HL-60/S4 (cell line): Measurements from ENCODE around the gene ZBTB32.
"Not testable (repeated sequence)": the region's sequence is repeated elsewhere in the genome, so short reads cannot be mapped to it uniquely, and the experiment has no call there.

Experiments
- in situ Hi-C: fragments of 300-500 bp; cut with MboI; formaldehyde crosslinking; loops from 2 replicates; pipeline ENCODE4 v1.14.3; 2022; ENCODE audit warnings: low sequenced_read_pairs

ZBTB32 gene

DNA sequence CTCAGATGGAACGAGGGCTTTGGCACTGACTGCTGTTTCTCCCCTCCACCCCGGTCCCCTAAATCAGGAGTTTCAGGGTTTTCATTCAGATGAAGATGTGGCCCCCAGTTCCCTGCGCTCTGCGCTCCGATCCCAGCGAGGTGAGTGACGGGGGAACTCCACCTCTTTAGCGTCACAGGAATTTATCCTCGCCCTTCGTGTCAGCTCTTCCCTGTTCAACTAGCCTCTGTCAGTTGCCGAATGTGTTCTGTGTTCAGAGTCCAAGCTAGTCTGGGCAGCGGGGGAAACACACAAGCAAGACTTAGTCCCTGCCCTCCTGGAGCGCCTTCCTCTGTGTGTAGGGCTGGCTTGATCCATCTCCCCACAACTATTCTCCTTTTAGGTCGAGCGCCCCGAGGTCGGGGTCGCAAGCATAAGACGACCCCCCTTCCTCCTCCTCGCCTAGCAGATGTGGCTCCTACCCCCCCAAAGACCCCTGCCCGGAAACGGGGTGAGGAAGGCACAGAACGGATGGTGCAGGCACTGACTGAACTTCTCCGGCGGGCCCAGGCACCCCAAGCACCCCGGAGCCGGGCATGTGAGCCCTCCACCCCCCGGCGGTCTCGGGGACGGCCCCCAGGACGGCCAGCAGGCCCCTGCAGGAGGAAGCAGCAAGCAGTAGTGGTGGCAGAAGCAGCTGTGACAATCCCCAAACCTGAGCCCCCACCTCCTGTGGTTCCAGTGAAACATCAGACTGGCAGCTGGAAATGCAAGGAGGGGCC lies 15.2 kb downstream of the ZBTB32 start:
- in situ Hi-C loops, result no loop called here

GRCh38 chr19:35720163-35720524 lies 15.8 kb downstream of the ZBTB32 start:
- in situ Hi-C loops, result no loop called here

GRCh38 chr19:35720648-35721047 lies 16.3 kb downstream of the ZBTB32 start:
- in situ Hi-C loops, result no loop called here

DNA sequence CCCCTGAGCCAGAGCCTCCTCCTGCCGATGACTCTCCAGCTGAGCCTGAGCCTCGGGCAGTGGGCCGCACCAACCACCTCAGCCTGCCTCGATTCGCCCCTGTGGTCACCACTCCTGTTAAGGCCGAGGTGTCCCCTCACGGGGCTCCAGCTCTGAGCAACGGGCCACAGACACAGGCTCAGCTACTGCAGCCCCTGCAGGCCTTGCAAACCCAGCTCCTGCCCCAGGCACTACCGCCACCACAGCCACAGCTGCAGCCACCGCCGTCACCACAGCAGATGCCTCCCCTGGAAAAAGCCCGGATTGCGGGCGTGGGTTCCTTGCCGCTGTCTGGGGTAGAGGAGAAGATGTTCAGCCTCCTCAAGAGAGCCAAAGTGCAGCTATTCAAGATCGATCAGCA lies 17.0 kb downstream of the ZBTB32 start:
- in situ Hi-C loops, result no loop called here

DNA sequence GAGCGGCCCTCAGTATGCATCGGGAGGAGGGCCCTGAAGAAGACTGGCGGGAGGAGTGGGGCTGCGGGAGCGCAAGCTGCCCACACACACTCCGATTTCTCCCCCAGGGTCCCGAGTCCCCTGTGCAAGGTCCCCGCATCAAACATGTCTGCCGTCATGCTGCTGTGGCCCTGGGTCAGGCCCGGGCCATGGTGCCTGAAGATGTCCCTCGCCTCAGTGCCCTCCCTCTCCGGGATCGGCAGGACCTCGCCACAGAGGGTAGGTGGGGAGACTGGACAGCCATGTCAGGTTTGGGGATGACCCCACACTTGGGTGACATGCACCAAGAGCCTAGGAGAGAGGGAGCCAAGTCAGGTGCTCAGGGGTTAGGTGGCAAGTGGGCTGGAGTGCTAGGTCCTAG lies 18.1 kb downstream of the ZBTB32 start:
- in situ Hi-C loops, result no loop called here

DNA sequence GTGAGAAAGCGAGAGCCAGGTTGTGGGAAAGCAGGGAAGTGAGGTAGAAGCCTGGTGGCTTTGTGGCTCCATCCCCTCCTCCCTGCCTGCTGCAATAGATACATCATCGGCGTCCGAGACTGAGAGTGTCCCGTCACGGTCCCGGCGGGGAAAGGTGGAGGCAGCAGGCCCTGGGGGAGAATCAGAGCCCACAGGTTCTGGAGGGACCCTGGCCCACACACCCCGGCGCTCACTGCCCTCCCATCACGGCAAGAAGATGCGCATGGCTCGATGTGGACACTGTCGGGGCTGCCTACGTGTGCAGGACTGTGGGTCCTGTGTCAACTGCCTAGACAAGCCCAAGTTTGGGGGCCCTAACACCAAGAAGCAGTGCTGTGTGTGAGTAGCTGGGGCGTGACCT lies 18.5 kb downstream of the ZBTB32 start:
- in situ Hi-C loops, result no loop called here

- in situ Hi-C loops, result no loop called here
Measured at GRCh38 chr19:35723671-35724070, 19.3 kb downstream of the ZBTB32 start.

DNA sequence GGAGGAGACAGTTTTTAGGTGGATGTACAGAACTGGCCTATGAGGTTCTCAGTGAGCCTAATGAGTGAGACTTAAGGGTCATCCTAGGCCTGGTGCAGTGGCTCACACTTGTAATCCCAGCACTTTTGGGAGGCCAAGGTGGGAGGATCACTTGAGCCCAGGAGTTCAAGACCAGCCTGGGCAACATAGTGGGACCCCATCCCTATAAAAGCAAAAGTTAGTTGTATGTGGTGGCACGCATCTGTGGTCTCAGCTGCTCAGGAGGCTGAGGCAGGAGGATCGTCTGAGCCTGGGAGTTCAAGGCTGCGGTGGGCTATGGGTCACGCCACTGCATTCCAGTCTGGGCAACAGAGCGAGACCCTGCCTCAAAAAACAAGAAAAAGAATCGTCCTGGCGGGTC lies 19.8 kb downstream of the ZBTB32 start:
- in situ Hi-C loops, result not testable (repeated sequence)

GRCh38 chr19:35724560-35724959 lies 20.2 kb downstream of the ZBTB32 start:
- in situ Hi-C loops, result no loop called here

- in situ Hi-C loops, result no loop called here
Measured at GRCh38 chr19:35725216-35725861, 21.0 kb downstream of the ZBTB32 start.

- in situ Hi-C loops, result no loop called here
Measured at GRCh38 chr19:35727053-35727955, 22.9 kb downstream of the ZBTB32 start.

DNA sequence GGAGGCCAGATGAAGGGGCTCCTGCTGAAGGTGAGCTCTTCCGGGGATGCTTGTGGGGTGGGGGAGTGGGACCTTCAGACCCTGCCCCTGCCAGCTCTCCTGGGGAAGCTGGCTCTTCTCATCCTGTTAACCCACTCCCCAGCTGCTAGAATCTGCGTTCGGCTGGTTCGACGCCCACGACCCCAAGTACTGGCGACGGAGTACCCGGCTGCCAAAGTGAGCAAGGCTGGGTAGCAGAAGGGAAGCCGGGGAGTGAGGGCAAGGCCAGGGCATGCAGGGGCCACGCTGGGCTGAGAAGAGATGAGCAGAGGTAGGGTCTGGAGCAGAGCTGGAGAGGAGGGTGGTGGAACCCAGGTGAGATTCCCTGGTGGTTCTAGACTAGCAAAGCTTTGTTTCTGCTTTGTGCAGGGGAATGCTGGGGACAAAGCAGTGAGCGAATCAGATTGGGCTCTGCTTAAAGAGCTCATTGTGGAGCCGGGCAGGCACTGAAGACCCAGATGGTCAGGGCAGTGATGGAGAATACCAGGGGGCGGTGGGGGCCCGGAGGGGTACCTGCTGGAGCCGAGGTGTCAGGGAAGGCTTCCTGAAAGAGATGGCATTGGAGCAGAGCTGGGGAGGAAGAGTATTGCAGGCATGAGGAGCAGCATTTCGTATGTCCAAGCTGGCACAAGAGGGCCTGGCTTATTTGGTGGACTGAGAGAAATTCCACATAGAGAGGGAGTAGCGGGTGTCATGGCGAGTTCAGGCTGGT lies 23.8 kb downstream of the ZBTB32 start:
- in situ Hi-C loops, result no loop called here

- in situ Hi-C loops, result no loop called here
Measured at GRCh38 chr19:35729021-35729420, 24.7 kb downstream of the ZBTB32 start.

DNA sequence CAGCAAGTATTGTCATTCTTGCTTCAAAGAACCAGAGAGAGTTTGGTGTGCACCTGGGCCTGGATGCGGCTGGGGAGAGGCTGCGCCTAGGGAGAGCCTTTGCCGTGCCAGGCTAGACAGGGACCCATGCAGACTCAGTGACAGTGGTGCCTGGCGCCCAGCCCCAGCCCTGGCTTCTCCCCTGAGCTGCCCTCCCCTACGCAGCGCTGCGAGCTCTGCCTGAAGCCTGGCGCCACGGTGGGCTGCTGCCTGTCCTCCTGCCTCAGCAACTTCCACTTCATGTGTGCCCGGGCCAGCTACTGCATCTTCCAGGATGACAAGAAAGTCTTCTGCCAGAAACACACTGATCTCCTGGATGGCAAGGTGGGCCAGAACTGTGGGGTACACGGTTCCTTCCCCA lies 25.4 kb downstream of the ZBTB32 start:
- in situ Hi-C loops, result no loop called here

DNA sequence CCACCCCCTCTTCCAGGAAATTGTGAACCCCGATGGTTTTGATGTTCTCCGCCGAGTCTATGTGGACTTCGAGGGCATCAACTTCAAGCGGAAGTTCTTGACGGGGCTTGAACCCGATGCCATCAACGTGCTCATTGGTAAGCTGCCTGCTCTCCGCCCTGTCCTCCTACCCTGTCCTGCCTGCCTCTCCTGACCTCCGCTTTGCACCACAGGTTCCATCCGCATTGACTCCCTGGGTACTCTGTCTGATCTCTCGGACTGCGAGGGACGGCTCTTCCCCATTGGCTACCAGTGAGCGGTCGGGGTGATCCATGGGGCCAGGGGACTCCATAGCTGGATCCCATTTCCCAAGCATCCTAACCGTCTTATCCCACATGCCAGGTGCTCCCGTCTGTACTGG lies 26.0 kb downstream of the ZBTB32 start:
- in situ Hi-C loops, result no loop called here

DNA sequence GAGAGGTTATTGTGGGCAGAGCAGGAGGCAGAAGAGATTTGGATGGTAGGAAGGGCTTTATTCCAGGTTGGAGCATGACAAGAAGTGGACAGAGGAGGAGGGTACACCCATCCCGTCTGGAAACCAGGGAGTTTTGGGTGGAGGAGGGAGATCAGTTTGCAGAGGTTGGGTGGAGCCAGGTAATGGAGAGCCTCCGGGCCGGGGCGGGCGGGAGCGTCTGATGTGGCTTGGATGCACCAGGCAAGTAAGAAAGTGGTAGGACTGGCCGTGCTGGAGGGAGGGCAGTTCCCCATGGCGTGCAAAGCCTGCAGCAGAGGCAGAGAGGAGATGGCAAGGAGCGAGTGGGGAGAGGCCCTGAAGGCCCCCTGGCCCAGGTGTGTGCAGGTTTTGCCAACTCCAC lies 27.0 kb downstream of the ZBTB32 start:
- in situ Hi-C loops, result no loop called here

GRCh38 chr19:35731779-35732405 lies 27.5 kb downstream of the ZBTB32 start:
- in situ Hi-C loops, result no loop called here

DNA sequence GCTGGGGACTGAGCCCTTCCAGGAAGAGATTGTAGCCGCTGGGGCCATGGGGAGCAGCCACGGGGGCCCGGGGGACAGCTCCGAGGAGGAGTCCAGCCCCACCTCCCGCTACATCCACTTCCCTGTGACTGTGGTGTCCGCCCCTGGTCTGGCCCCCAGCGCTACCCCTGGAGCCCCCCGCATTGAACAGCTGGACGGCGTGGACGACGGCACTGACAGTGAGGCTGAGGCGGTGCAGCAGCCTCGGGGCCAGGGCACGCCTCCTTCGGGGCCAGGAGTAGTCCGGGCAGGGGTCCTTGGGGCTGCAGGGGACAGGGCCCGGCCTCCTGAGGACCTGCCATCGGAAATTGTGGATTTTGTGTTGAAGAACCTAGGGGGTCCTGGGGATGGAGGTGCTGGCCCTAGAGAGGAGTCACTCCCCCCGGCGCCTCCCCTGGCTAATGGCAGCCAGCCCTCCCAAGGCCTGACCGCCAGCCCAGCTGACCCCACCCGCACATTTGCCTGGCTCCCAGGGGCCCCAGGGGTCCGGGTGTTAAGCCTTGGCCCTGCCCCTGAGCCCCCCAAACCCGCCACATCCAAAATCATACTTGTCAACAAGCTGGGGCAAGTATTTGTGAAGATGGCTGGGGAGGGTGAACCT lies 28.3 kb downstream of the ZBTB32 start:
- in situ Hi-C loops, result no loop called here

DNA sequence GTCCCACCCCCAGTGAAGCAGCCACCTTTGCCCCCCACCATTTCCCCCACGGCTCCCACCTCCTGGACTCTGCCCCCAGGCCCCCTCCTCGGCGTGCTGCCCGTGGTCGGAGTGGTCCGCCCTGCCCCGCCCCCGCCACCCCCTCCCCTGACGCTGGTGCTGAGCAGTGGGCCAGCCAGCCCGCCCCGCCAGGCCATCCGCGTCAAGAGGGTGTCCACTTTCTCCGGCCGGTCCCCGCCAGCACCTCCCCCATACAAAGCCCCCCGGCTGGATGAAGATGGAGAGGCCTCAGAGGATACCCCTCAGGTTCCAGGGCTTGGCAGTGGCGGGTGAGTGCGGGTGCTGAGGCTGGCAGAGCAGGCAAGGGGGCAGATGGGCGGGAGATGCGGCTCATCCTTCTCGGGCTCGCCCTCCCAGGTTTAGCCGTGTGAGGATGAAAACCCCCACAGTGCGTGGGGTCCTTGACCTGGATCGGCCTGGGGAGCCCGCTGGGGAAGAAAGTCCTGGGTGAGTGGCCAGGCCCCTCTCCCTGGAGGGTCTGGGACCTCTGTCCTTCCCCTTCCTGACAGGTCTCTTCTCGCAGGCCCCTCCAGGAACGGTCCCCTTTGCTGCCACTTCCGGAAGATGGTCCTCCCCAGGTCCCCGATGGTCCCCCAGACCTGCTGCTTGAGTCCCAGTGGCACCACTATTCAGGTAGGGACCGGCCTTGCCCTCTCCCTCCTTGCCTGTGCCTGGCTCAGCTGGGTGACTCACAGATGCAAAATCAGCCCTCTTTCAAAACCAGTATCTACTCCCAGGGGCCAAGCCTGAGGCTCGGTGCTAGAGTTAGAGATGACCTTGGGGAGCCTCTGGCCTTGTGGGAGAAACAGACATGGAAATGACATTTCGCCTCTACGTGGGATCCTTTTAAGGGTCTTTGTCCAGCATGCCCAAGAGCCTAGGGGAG lies 29.1 kb downstream of the ZBTB32 start:
- in situ Hi-C loops, result no loop called here
